H1 (cell line): ENCODE data around the gene CD34. TPM values are rescaled to one million over a fixed set of nuclear protein-coding genes. Genes with fewer than 3 reads are reported as not detected.

Experiments used
- CTCF ChIA-PET: fragments of 300-600 bp; sonication (Branson Sonifier 250); formaldehyde crosslinking; loops from one replicate; lab custom pipeline; 2021; ENCODE audit not compliant: partially characterized antibody; lab: Charles Lee
- POLR2A ChIA-PET: fragments of 300-600 bp; sonication (Branson Sonifier 250); formaldehyde crosslinking; loops from one replicate; lab custom pipeline; 2021; ENCODE audit warnings: inconsistent platforms; ENCODE audit not compliant: partially characterized antibody; lab: Charles Lee
- DNase-seq, 2 experiments: peaks; one replicate each; pipeline versions ENCODE4 v3.0.0 to v3.0.0-alpha.2; 2010 to 2022; ENCODE audit warnings: low spot score in 2 of 2, low read depth in 1 of 2, mixed read lengths in 1 of 2
- FAIRE-seq: peaks from 2 replicates; lab custom pipeline; 2011; peaks lifted over from hg19 to GRCh38; lab: Jason Lieb, UNC
- H2AFZ ChIP-seq: 2 replicates; pipeline ENCODE4 v1.8.1; 2012; ENCODE audit warnings: low read length, inconsistent platforms
- H2AK5ac ChIP-seq: 2 replicates; pipeline ENCODE4 v1.6.1; 2013; ENCODE audit warnings: low read depth, low read length
- H2BK120ac ChIP-seq: replicated peaks from 2 replicates; pipeline ENCODE3; 2013; ENCODE audit warnings: low read depth, low read length, inconsistent platforms
- H2BK12ac ChIP-seq: 2 replicates; pipeline ENCODE4 v1.6.1; 2013; ENCODE audit warnings: low read depth, low read length
- H2BK15ac ChIP-seq: 2 replicates; pipeline ENCODE4 v1.6.1; 2013; ENCODE audit warnings: low read length
- H2BK20ac ChIP-seq: 2 replicates; pipeline ENCODE4 v1.6.1; 2013; ENCODE audit warnings: low read length
- H2BK5ac ChIP-seq: 2 replicates; pipeline ENCODE4 v1.6.1; 2013; ENCODE audit warnings: low read depth, low read length
- H3K14ac ChIP-seq: 2 replicates; pipeline ENCODE4 v1.6.1; 2013; ENCODE audit warnings: inconsistent platforms; ENCODE audit not compliant: insufficient read length
- H3K18ac ChIP-seq: 2 replicates; pipeline ENCODE4 v1.6.1; 2013; ENCODE audit warnings: low read length; ENCODE audit errors: extremely low read depth
- H3K23ac ChIP-seq: 2 replicates; pipeline ENCODE4 v1.6.1; 2013; ENCODE audit warnings: inconsistent platforms; ENCODE audit not compliant: insufficient read length
- H3K23me2 ChIP-seq: 2 replicates; pipeline ENCODE4 v1.6.1; 2013; ENCODE audit warnings: low read depth, low read length
- H3K27ac ChIP-seq: 2 replicates; pipeline ENCODE4 v1.6.1; 2011; ENCODE audit warnings: low read depth, low read length, inconsistent platforms
- H3K27me3 ChIP-seq, 4 experiments: replicated peaks in 1 of 4; 1 replicate in 1 of 4; 2 replicates in 3 of 4; pipeline versions ENCODE4 v1.6.1 to v1.8.1; 2011 to 2013; ENCODE audit warnings: low read length in 3 of 4, mild to moderate bottlenecking in 3 of 4, inconsistent platforms in 2 of 4, mixed read lengths in 2 of 4, moderate library complexity in 1 of 4; ENCODE audit not compliant: control insufficient read depth in 3 of 4, insufficient read depth in 3 of 4; ENCODE audit errors: extremely low read depth in 1 of 4
- H3K36me3 ChIP-seq, 4 experiments: 2 replicates each; pipeline versions ENCODE4 v1.6.1 to v1.8.1; 2011 to 2013; ENCODE audit warnings: mild to moderate bottlenecking in 4 of 4, low read length in 3 of 4, moderate library complexity in 2 of 4, control low read depth in 1 of 4, inconsistent platforms in 1 of 4; ENCODE audit not compliant: insufficient read depth in 4 of 4, control insufficient read depth in 2 of 4
- H3K4ac ChIP-seq: replicated peaks from 2 replicates; pipeline ENCODE3; 2013; ENCODE audit warnings: low read length, low read depth, mixed read lengths, inconsistent platforms; ENCODE audit not compliant: insufficient read length
- H3K4me1 ChIP-seq, 4 experiments: replicated peaks in 1 of 4; 1 replicate in 1 of 4; 2 replicates in 3 of 4; pipeline versions ENCODE4 v1.6.1 to v1.8.1; 2011 to 2013; ENCODE audit warnings: low read length in 3 of 4, inconsistent platforms in 2 of 4, mixed read lengths in 1 of 4; ENCODE audit not compliant: insufficient read depth in 4 of 4, control insufficient read depth in 3 of 4
- H3K4me2 ChIP-seq, 2 experiments: 2 replicates each; pipeline versions ENCODE4 v1.6.1 to v1.8.1; 2011 to 2013; ENCODE audit warnings: low read depth in 2 of 2, low read length in 2 of 2, control low read depth in 1 of 2, inconsistent platforms in 1 of 2, mild to moderate bottlenecking in 1 of 2; ENCODE audit not compliant: insufficient read depth in 1 of 2
- H3K4me3 ChIP-seq, 4 experiments: fragments of 200-600, 300-600 bp in 1 of 4; sonication (generic), shearing (Covaris generic), sonication (Bioruptor Twin) in 1 of 4; 2 replicates each; pipeline versions ENCODE4 v1.5.1 to v1.8.1; 2011 to 2016; ENCODE audit warnings: low read length in 4 of 4, low read depth in 3 of 4, control low read depth in 2 of 4, inconsistent platforms in 2 of 4, mild to moderate bottlenecking in 2 of 4, mixed read lengths in 1 of 4, moderate library complexity in 1 of 4; ENCODE audit not compliant: insufficient read depth in 2 of 4; ENCODE audit errors: extremely low read depth in 1 of 4
- H3K56ac ChIP-seq: replicated peaks from 2 replicates; pipeline ENCODE3; 2013; ENCODE audit warnings: low read depth, mild to moderate bottlenecking, mixed read lengths, low read length, inconsistent platforms; ENCODE audit not compliant: insufficient read length
- H3K79me1 ChIP-seq: 2 replicates; pipeline ENCODE4 v1.6.1; 2013; ENCODE audit warnings: low read depth, low read length, control low read depth
- H3K79me2 ChIP-seq, 2 experiments: 2 replicates each; pipeline versions ENCODE4 v1.6.1 to v1.8.1; 2012 to 2013; ENCODE audit warnings: low read length in 2 of 2, mild to moderate bottlenecking in 2 of 2, inconsistent platforms in 1 of 2; ENCODE audit not compliant: insufficient read depth in 2 of 2, control insufficient read depth in 1 of 2
- H3K9ac ChIP-seq, 4 experiments: replicated peaks in 1 of 4; 1 replicate in 1 of 4; 2 replicates in 3 of 4; pipeline versions ENCODE4 v1.6.1 to v1.8.1; 2011 to 2013; ENCODE audit warnings: low read depth in 3 of 4, low read length in 3 of 4, control low read depth in 2 of 4, mild to moderate bottlenecking in 2 of 4, moderate library complexity in 2 of 4, inconsistent platforms in 1 of 4; ENCODE audit errors: extremely low read depth in 1 of 4
- H3K9me3 ChIP-seq, 2 experiments: 2 replicates each; pipeline versions ENCODE4 v1.6.1 to v1.8.1; 2012 to 2013; ENCODE audit warnings: mild to moderate bottlenecking in 2 of 2, moderate library complexity in 2 of 2, control low read depth in 1 of 2, inconsistent platforms in 1 of 2, low read depth in 1 of 2, low read length in 1 of 2, mixed read lengths in 1 of 2; ENCODE audit not compliant: insufficient read depth in 2 of 2
- H4K20me1 ChIP-seq, 2 experiments: replicated peaks in 1 of 2; 2 replicates each; pipeline versions ENCODE3 to v1.8.1; 2011 to 2013; ENCODE audit warnings: inconsistent platforms in 2 of 2, low read length in 2 of 2, mild to moderate bottlenecking in 1 of 2; ENCODE audit not compliant: insufficient read depth in 2 of 2, control insufficient read depth in 1 of 2
- H4K5ac ChIP-seq: 2 replicates; pipeline ENCODE4 v1.6.1; 2013; ENCODE audit warnings: low read length, low read depth, mixed read lengths, inconsistent platforms; ENCODE audit not compliant: insufficient read length
- H4K8ac ChIP-seq: 2 replicates; pipeline ENCODE4 v1.8.0; 2013; ENCODE audit warnings: mild to moderate bottlenecking, moderate library complexity, low read length, inconsistent platforms; ENCODE audit not compliant: insufficient read depth; ENCODE audit errors: extremely low read depth
- H4K91ac ChIP-seq: replicated peaks from 2 replicates; pipeline ENCODE3; 2013; ENCODE audit warnings: low read length, mixed read lengths, inconsistent platforms; ENCODE audit not compliant: insufficient read length
- BRCA1 ChIP-seq: IDR thresholded peaks from 2 replicates; pipeline ENCODE4 v1.6.1; 2012; ENCODE audit warnings: low read depth, low read length, improper control_type of control experiment
- EZH2 ChIP-seq: fragments of 200-600 bp; sonication (generic); IDR thresholded peaks from 2 replicates; pipeline ENCODE4 v1.7.1; 2012; ENCODE audit warnings: low read depth, mild to moderate bottlenecking, moderate library complexity, low read length, inconsistent platforms; ENCODE audit not compliant: severe bottlenecking
- JUND ChIP-seq: IDR thresholded peaks from 2 replicates; pipeline ENCODE4 v1.6.1; 2011; ENCODE audit warnings: mild to moderate bottlenecking, improper control_type of control experiment, low read length
- KDM1A ChIP-seq: fragments of 200-600, 300-600 bp; sonication (generic); IDR thresholded peaks from 2 replicates; pipeline ENCODE4 v1.7.1; 2016; ENCODE audit warnings: mild to moderate bottlenecking, low read length, borderline replicate concordance
- KDM5A ChIP-seq: fragments of 200-600 bp; IDR thresholded peaks from 2 replicates; pipeline ENCODE4 v1.7.1; 2012; ENCODE audit warnings: mild to moderate bottlenecking, low read length, inconsistent platforms, mixed read lengths
- MAFK ChIP-seq: IDR thresholded peaks from 2 replicates; pipeline ENCODE4 v1.6.1; 2012; ENCODE audit warnings: low read depth, mild to moderate bottlenecking, improper control_type of control experiment, low read length
- PHF8 ChIP-seq: fragments of 200-600 bp; sonication (generic); conservative IDR thresholded peaks from 2 replicates; pipeline ENCODE4 v1.7.1; 2012; ENCODE audit warnings: low read depth, mild to moderate bottlenecking, inconsistent platforms, low read length, moderate library complexity
- RAD21 ChIP-seq, 2 experiments: IDR thresholded peaks in 1 of 2; conservative IDR thresholded peaks in 1 of 2; 2 replicates each; pipeline ENCODE4 v1.6.1; 2011; ENCODE audit warnings: low read depth in 2 of 2, low read length in 2 of 2, improper control_type of control experiment in 1 of 2, inconsistent platforms in 1 of 2, mild to moderate bottlenecking in 1 of 2, moderate library complexity in 1 of 2
- RXRA ChIP-seq: IDR thresholded peaks from 2 replicates; pipeline ENCODE4 v1.6.1; 2011; ENCODE audit warnings: low read depth, mild to moderate bottlenecking, low read length, moderate library complexity; ENCODE audit not compliant: insufficient read depth
- SIRT6 ChIP-seq: IDR thresholded peaks from one replicate; pipeline ENCODE4 v1.7.1; 2012; ENCODE audit warnings: low read length, inconsistent platforms
- SIX5 ChIP-seq: IDR thresholded peaks from 2 replicates; pipeline ENCODE4 v1.6.1; 2011; ENCODE audit warnings: mild to moderate bottlenecking, low read depth, low read length
- TAF1 ChIP-seq: IDR thresholded peaks from 2 replicates; pipeline ENCODE4 v1.6.1; 2011; ENCODE audit warnings: mild to moderate bottlenecking, low read depth, low read length
- ZNF274 ChIP-seq: IDR thresholded peaks from 2 replicates; pipeline ENCODE4 v1.7.0; 2012; ENCODE audit warnings: low read length, borderline replicate concordance; ENCODE audit errors: extremely low read depth
- WGBS, 2 experiments: shearing (Covaris generic) in 1 of 2; methylation state at CpG; one replicate each; pipeline versions ENCODE4 v1.1.6 to v1.1.7; 2013 to 2015; ENCODE audit warnings: low lambda C conversion rate in 2 of 2, mixed read lengths in 2 of 2, inconsistent platforms in 1 of 2, low coverage in 1 of 2, missing lambda C conversion rate in 1 of 2; ENCODE audit not compliant: insufficient replicate concordance in 2 of 2, insufficient coverage in 1 of 2, insufficient read length in 1 of 2; ENCODE audit errors: extremely low coverage in 1 of 2, missing lambda C conversion rate in 1 of 2; 5-methylcytosine and 5-hydroxymethylcytosine counted together
- polyA plus RNA-seq, 7 experiments: library from polyadenylated mRNA; depleted of rRNA in 3 of 7; stranded (reverse) in 5 of 7; unstranded in 2 of 7; fragments of >200 nt in 5 of 7; fragments of 200-250 nt in 2 of 7; gene quantifications; 1 replicate in 5 of 7; 2 replicates in 1 of 7; 4 replicates in 1 of 7; pipeline versions ENCODE4 v1.2.1 to v1.2.3, GENCODE V29; 2011 to 2013; ENCODE audit warnings: missing spikeins in 2 of 7, mixed read lengths in 2 of 7
- total RNA-seq: library from RNA; stranded (reverse); fragmentation: NEBNext Ultra II Directional; extraction: Animal tissue kit (Norgen Biotek cat#: 25700); gene quantifications from 2 replicates; pipeline ENCODE4 v1.2.1, GENCODE V29; 2021

Gene CD34
- total and polyA plus RNA-seq, 2 of the 8 experiments (the other 6 are each of a cell fraction or from before 2014, with no cell fraction given), result 0.39 to 0.54 TPM

DNA sequence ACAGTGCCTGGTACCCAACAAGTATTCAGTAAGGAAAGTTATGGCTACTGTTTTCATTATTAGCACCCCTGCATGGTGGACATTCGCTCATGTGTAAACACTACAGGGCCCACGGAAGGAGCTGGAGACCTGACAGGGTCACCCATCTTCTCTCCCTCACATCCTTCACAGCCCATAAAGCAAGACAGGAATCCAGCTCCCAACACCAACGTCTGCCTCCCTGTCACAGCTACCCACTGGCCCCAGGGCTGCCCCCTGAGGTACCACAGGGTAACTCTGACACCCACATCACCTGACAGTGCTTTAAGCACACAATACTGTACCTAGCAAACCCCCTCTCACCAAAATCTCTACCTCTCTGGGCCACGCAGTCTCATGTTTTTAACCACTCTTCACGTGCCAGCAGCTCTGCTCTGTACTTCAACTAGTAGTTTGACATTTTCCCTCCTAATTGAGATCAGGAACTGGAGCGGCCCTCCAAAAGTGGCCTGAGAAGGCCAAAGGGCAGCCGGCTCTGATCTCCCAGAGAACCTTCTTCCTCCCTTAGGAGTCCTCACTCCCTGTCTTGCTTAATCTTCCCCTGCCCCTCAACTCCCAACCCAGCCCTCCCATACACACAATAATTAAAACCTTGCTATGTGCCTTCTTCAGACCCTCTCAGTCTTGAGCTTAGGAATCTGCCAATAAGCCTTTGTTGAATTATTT lies 76.8 kb downstream of the CD34 start:
- Histone ChIP-seq H3K79me1 (no peaks in the 10 kb centered on the region), H2AFZ (no peak overlapping the region), H4K91ac (no peak overlapping the region), H3K14ac (no peak overlapping the region), H3K4ac (no peak overlapping the region), H3K4me1 (peaks cover 0 to 2% (median 0%) of the 10 kb centered on the region in 4 experiments; a peak in 1 of 7 replicates), H3K36me3 (no peaks in the 10 kb centered on the region), H2BK20ac (no peak overlapping the region), H3K4me3 (no peak overlapping the region), H2BK5ac (no peak overlapping the region), H3K18ac (no peak overlapping the region), H4K8ac (no peak overlapping the region), H3K4me2 (no peak overlapping the region), H3K27ac (no peak overlapping the region), H3K79me2 (no peaks in the 10 kb centered on the region), H2BK15ac (no peak overlapping the region), H3K23me2 (no peaks in the 10 kb centered on the region), H2AK5ac (no peak overlapping the region), H3K27me3 (no peaks in the 10 kb centered on the region), H4K20me1 (peaks cover 0 to 1% of the 10 kb centered on the region in 2 experiments), H2BK12ac (no peak overlapping the region), H2BK120ac (no peak overlapping the region), H3K9ac (no peak overlapping the region), H3K23ac (no peak overlapping the region), H3K9me3 (no peaks in the 10 kb centered on the region), H3K56ac (no peak overlapping the region), H4K5ac (no peak overlapping the region)
- FAIRE-seq, result no peak
- DNase-seq, result no peak
- POLR2A ChIA-PET, result interaction anchor here (1.5 kb wide), 1 partner anchor 8 kb away, joined by 3 read pairs; no protein-coding TSS in a partner anchor
- CTCF ChIA-PET, result interaction anchor here (1.0 to 12.1 kb wide), 12 partner anchors 9 to 161 kb away, joined by 3 to 113 read pairs (median 8); no protein-coding TSS in a partner anchor
- 86% methylated on average over 7 of the region's 7 CpGs; no CpG with 5 or more reads in 1 of the 2 experiments for WGBS, 2 experiments
- no peak for TF ChIP-seq PHF8
- no peak for TF ChIP-seq MAFK
- no peak for TF ChIP-seq BRCA1
- TF ChIP-seq RXRA, result no peak
- TF ChIP-seq EZH2, result no peak
- TF ChIP-seq TAF1, result no peak
- no peak for TF ChIP-seq RAD21 (IDR thresholded peaks at IDR 0.05 in 1 of 2, conservative IDR thresholded peaks at IDR 0.05 in 1 of 2; ENCODE audit: low read depth in 2 of 2, low read length in 2 of 2)
- no peak for TF ChIP-seq SIRT6
- no peak for TF ChIP-seq KDM1A
- TF ChIP-seq KDM5A, result no peak
- TF ChIP-seq SIX5, result no peak
- TF ChIP-seq JUND, result no peak
- no peak for TF ChIP-seq ZNF274
